ENCODE measurements around the gene TERB2.

- TF ChIP-seq POLR2A (IDR thresholded peaks at IDR 0.05) (no peak), CTCF (IDR thresholded peaks at IDR 0.05) (no peak)
Observed at GRCh38 chr15:45023659-45024225, 67.3 kb downstream of the TERB2 start.

Measured in heart left ventricle (tissue), 13 donors.